DND-41 (cell line): ENCODE results near the gene DCUN1D4.

Experiments used
- ATAC-seq: fragments of 200-7000 bp; cut with Tn5 transposase; 3 replicates; pipeline ENCODE4 v1.9.1; 2021; ENCODE audit warnings: low read depth; ENCODE audit not compliant: insufficient read depth
- DNase-seq: peaks from one replicate; pipeline ENCODE4 v3.0.0-alpha.2; 2020
- H2AFZ ChIP-seq: 2 replicates; pipeline ENCODE4 v1.6.0; 2012; ENCODE audit warnings: low read depth, low read length
- H3K27ac ChIP-seq: 2 replicates; pipeline ENCODE4 v1.5.1; 2012; ENCODE audit warnings: low read length, inconsistent platforms
- H3K27me3 ChIP-seq: fragments of 200-600 bp; sonication (generic); 2 replicates; pipeline ENCODE4 v1.6.0; 2012; ENCODE audit warnings: low read length, mild to moderate bottlenecking, inconsistent platforms; ENCODE audit not compliant: insufficient read depth, poor library complexity
- H3K36me3 ChIP-seq: 2 replicates; pipeline ENCODE4 v1.5.1; 2012; ENCODE audit warnings: low read length, inconsistent platforms; ENCODE audit not compliant: insufficient read depth
- H3K4me1 ChIP-seq: 2 replicates; pipeline ENCODE4 v1.5.1; 2012; ENCODE audit warnings: mild to moderate bottlenecking, low read length; ENCODE audit not compliant: insufficient read depth
- H3K4me2 ChIP-seq: 2 replicates; pipeline ENCODE4 v1.6.0; 2012; ENCODE audit warnings: mild to moderate bottlenecking, moderate library complexity, low read length, inconsistent platforms; ENCODE audit not compliant: insufficient read depth
- H3K4me3 ChIP-seq, 2 experiments: fragments of 200-600 bp in 1 of 2; shearing (Covaris generic) in 1 of 2; 2 replicates each; pipeline ENCODE4 v1.5.1; 2012 to 2016; ENCODE audit warnings: inconsistent platforms in 2 of 2, low read length in 2 of 2, mild to moderate bottlenecking in 2 of 2, low read depth in 1 of 2, moderate library complexity in 1 of 2
- H3K79me2 ChIP-seq: 2 replicates; pipeline ENCODE4 v1.6.0; 2012; ENCODE audit warnings: low read length, inconsistent platforms; ENCODE audit not compliant: insufficient read depth
- H3K9ac ChIP-seq: 2 replicates; pipeline ENCODE4 v1.6.0; 2012; ENCODE audit warnings: low read depth, mild to moderate bottlenecking, inconsistent platforms, low read length, moderate library complexity
- H3K9me3 ChIP-seq: 2 replicates; pipeline ENCODE4 v1.5.1; 2012; ENCODE audit warnings: low read length, moderate library complexity, mild to moderate bottlenecking, inconsistent platforms; ENCODE audit not compliant: insufficient read depth, severe bottlenecking
- H4K20me1 ChIP-seq: 2 replicates; pipeline ENCODE4 v1.6.0; 2012; ENCODE audit warnings: low read length; ENCODE audit not compliant: insufficient read depth
- CTCF ChIP-seq: IDR thresholded peaks from 2 replicates; pipeline ENCODE4 v1.5.1; 2012; ENCODE audit warnings: borderline replicate concordance, low read length, moderate library complexity, mild to moderate bottlenecking; ENCODE audit not compliant: poor library complexity, severe bottlenecking; ENCODE audit errors: extremely low read depth
- EZH2 ChIP-seq: IDR thresholded peaks from 3 replicates; pipeline ENCODE4 v1.6.1; 2012; ENCODE audit warnings: borderline replicate concordance, low read depth, mild to moderate bottlenecking, moderate library complexity, low read length, inconsistent platforms; ENCODE audit not compliant: severe bottlenecking

DCUN1D4 gene

GRCh38 chr4:51894059-51894645, 51.2 kb downstream of the DCUN1D4 start:
- Histone ChIP-seq H3K36me3 (peaks cover 82% of the 10 kb centered on the region), H3K9me3 (no peaks in the 10 kb centered on the region), H4K20me1 (no peaks in the 10 kb centered on the region; the same call in 1 of the 2 replicates), H3K27me3 (no peaks in the 10 kb centered on the region), H3K79me2 (no peaks in the 10 kb centered on the region), H3K9ac (no peak overlapping the region), H3K4me2 (no peak overlapping the region), H3K4me3 (no peak overlapping the region), H2AFZ (no peak overlapping the region), H3K4me1 (no peaks in the 10 kb centered on the region; the same call in 1 of the 2 replicates), H3K27ac (no peak overlapping the region)
- no peak for TF ChIP-seq EZH2
- no peak for TF ChIP-seq CTCF
- ATAC-seq (no peak), DNase-seq (no peak)

- Histone ChIP-seq H3K4me1 (no peaks in the 10 kb centered on the region; the same call in 1 of the 2 replicates), H4K20me1 (no peaks in the 10 kb centered on the region; the same call in 1 of the 2 replicates), H3K27me3 (no peaks in the 10 kb centered on the region), H3K4me3 (no peak overlapping the region), H3K36me3 (peaks cover 87% of the 10 kb centered on the region), H3K9ac (no peak overlapping the region), H3K27ac (no peak overlapping the region), H3K79me2 (no peaks in the 10 kb centered on the region), H3K9me3 (no peaks in the 10 kb centered on the region), H3K4me2 (no peak overlapping the region), H2AFZ (no peak overlapping the region)
- ATAC-seq, result no peak
- DNase-seq, result no peak
- TF ChIP-seq CTCF (no peak), EZH2 (no peak)
These were observed 52.2 kb downstream of the DCUN1D4 start for GRCh38 chr4:51895158-51895557.

- Histone ChIP-seq H3K36me3 (peaks cover 87% of the 10 kb centered on the region), H3K9me3 (no peaks in the 10 kb centered on the region), H3K4me1 (no peaks in the 10 kb centered on the region; the same call in 1 of the 2 replicates), H3K27me3 (no peaks in the 10 kb centered on the region), H3K27ac (peak overlapping the region; percentile 7; the same call in 1 of the 2 replicates), H4K20me1 (no peaks in the 10 kb centered on the region), H3K9ac (no peak overlapping the region), H2AFZ (peak overlapping the region; percentile 28; the same call in 1 of the 2 replicates), H3K4me2 (no peak overlapping the region), H3K79me2 (no peaks in the 10 kb centered on the region), H3K4me3 (no peak overlapping the region)
- TF ChIP-seq EZH2 (no peak), CTCF (peak; percentile 83)
- ATAC-seq, result peak; percentile 99
- peak; percentile 70 for DNase-seq
These were observed 53.0 kb downstream of the DCUN1D4 start for GRCh38 chr4:51895816-51896408.
